ENCODE results near the gene CAMK2D.

GRCh38 chr4:113509851-113510250, 251.7 kb downstream of the CAMK2D start:
- TF ChIP-seq POLR2AphosphoS5 (IDR thresholded peaks at IDR 0.05), result no peak
- no peak for TF ChIP-seq CTCF (IDR thresholded peaks at IDR 0.05)
- TF ChIP-seq POLR2A (IDR thresholded peaks at IDR 0.05), result no peak

Data from stomach (tissue), 4 donors.